Colonic mucosa (tissue), 4 donors: ENCODE measurements around the gene ZBTB45. TPM values are rescaled to one million over a fixed set of nuclear protein-coding genes. Genes with fewer than 3 reads are reported as not detected.
A peak's percentile ranks its signal among the peaks of the same experiment; 100 is the strongest.

Experiments used
- DNase-seq: peaks from one replicate; pipeline ENCODE4 v3.0.0-alpha.2; 2020
- H3K27ac ChIP-seq: fragments of 200-600 bp; one replicate; pipeline ENCODE4 v1.8.0; 2021
- H3K27me3 ChIP-seq: fragments of 200-600 bp; one replicate; pipeline ENCODE4 v1.8.0; 2021
- H3K36me3 ChIP-seq: fragments of 200-600 bp; one replicate; pipeline ENCODE4 v1.8.0; 2021
- H3K4me1 ChIP-seq: fragments of 200-600 bp; one replicate; pipeline ENCODE4 v1.8.0; 2021; ENCODE audit warnings: mild to moderate bottlenecking
- H3K4me3 ChIP-seq: fragments of 200-600 bp; one replicate; pipeline ENCODE4 v1.8.0; 2021
- H3K9ac ChIP-seq, 2 donors: one replicate each; pipeline ENCODE4 v1.7.0; 2013; ENCODE audit warnings: control low read depth in 2 of 2, low read depth in 2 of 2, low read length in 2 of 2
- H3K9me3 ChIP-seq: fragments of 200-600 bp; one replicate; pipeline ENCODE4 v1.8.0; 2021
- CTCF ChIP-seq: fragments of 200-600 bp; IDR thresholded peaks from one replicate; pipeline ENCODE4 v1.8.0; 2022; ENCODE audit warnings: antibody characterized with exemption, mild to moderate bottlenecking
- intact Hi-C: fragments of 100-400 bp; cut with DNase I; formaldehyde crosslinking; loops from one replicate; pipeline ENCODE4 v1.14.1; 2022
- total RNA-seq, 2 donors: library from RNA; stranded (reverse); fragmentation: NEBNext Ultra II Directional in 1 of 2; extraction: Animal tissue kit (Norgen Biotek cat#: 25700) in 1 of 2; gene quantifications; one replicate each; pipeline ENCODE4 v1.2.1, GENCODE V29; 2021
- donor health status: healthy.
- donor health status: DM: no; HTN: no; CAD: no.
- donor health status: DM: no; HTN: no; CAD: no.

The ZBTB45 gene
- total RNA-seq, 2 donors from 2014 or later: 13.5 to 20.2 TPM

- no peak overlapping the region for H3K4me3 ChIP-seq
- no peaks in the 10 kb centered on the region for H3K9me3 ChIP-seq
- no peaks in the 10 kb centered on the region for H3K27me3 ChIP-seq
- no peaks in the 10 kb centered on the region for H3K36me3 ChIP-seq
- TF ChIP-seq CTCF: no peak
- no peak overlapping the region for H3K27ac ChIP-seq
- intact Hi-C loops: no loop called here
- H3K9ac ChIP-seq: no peak overlapping the region
- DNase-seq: no peak
- H3K4me1 ChIP-seq: peaks cover 5% of the 10 kb centered on the region
Measured at GRCh38 chr19:58479736-58480480, 39.7 kb downstream of the ZBTB45 start.

DNA sequence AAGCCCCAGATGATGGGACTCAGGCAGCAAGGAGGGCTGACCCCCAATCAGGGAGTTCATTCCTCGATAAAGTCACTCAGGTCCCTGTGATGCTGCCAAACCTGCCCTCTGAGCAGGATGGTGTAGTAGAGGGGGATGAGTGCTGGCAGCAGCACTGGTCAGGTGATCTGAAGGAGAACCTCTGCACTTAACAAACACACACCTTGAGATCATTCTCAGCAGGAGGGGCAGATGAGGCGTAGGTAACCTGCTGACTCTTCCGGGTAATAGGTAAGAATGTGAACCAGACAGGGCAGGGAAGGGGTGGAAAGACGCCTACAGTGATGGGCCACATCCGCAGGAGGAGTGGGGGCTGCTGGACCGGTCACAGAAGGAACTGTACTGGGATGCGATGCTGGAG, 40.3 kb downstream of the ZBTB45 start:
- no peak overlapping the region for H3K9ac ChIP-seq
- no peaks in the 10 kb centered on the region for H3K27me3 ChIP-seq
- no peak for DNase-seq
- no peaks in the 10 kb centered on the region for H3K36me3 ChIP-seq
- no peak overlapping the region for H3K27ac ChIP-seq
- TF ChIP-seq CTCF: no peak
- intact Hi-C loops: no loop called here
- peaks cover 6% of the 10 kb centered on the region for H3K4me1 ChIP-seq
- no peaks in the 10 kb centered on the region for H3K9me3 ChIP-seq
- no peak overlapping the region for H3K4me3 ChIP-seq

GRCh38 chr19:58477871-58478270, 41.7 kb downstream of the ZBTB45 start:
- Histone ChIP-seq H3K9me3 (no peaks in the 10 kb centered on the region), H3K4me1 (peaks cover 6% of the 10 kb centered on the region), H3K36me3 (no peaks in the 10 kb centered on the region), H3K4me3 (no peak overlapping the region), H3K27ac (no peak overlapping the region), H3K9ac (no peak overlapping the region), H3K27me3 (no peaks in the 10 kb centered on the region)
- intact Hi-C loops: no loop called here
- no peak for DNase-seq
- no peak for TF ChIP-seq CTCF

DNA sequence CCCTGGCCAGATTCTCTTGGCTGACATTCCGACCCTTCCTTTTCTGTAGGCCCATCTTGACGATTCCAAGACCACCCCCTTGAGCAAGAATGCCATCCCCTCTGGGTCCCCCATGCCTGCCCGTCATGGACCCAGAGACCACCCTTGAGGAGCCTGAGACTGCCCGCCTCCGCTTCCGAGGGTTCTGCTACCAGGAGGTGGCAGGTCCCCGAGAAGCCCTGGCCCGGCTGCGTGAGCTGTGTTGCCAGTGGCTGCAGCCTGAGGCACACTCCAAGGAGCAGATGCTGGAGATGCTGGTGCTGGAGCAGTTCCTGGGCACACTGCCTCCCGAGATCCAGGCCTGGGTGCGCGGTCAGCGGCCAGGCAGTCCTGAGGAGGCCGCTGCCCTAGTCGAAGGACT, 42.5 kb downstream of the ZBTB45 start:
- no peaks in the 10 kb centered on the region for H3K36me3 ChIP-seq
- no peak for DNase-seq
- H3K27me3 ChIP-seq: no peaks in the 10 kb centered on the region
- no peak for TF ChIP-seq CTCF
- no peak overlapping the region for H3K27ac ChIP-seq
- no peak overlapping the region for H3K4me3 ChIP-seq
- H3K9ac ChIP-seq: no peak overlapping the region
- H3K4me1 ChIP-seq: peaks cover 6% of the 10 kb centered on the region
- H3K9me3 ChIP-seq: no peaks in the 10 kb centered on the region
- intact Hi-C loops: no loop called here

DNA sequence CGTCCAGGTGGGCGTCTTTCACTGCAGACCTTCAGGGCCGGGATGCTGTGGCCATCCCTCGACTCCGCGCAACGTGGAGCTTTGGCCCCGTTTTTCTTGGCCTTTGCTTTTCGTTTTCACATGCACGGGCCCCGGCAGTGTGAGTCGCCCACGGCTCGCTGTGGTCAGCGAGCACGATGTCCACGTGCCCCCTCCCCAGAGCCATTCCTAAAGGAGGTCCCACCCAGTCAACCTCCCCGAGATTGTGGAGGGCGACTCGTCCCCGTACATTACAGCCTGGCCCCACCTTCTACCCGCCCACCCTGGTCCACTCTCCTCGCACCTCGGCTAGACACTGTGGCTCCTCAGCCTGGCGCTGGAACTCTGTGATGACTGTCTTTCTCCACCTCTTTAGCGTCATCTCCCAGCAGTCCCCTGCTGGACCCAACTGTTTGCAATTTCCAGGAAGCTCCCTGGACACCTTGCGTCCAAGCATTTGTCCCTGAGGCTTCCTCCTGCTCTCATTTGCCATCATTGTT, 43.1 kb downstream of the ZBTB45 start:
- intact Hi-C loops: no loop called here

More for the DNA sequence above, 43.1 kb downstream of the ZBTB45 start:
- Histone ChIP-seq H3K27me3 (no peaks in the 10 kb centered on the region), H3K9me3 (no peaks in the 10 kb centered on the region), H3K4me3 (peak overlapping the region; percentile 71), H3K9ac (peak overlapping the region; percentile 75 to 81), H3K27ac (peak overlapping the region; percentile 91), H3K36me3 (no peaks in the 10 kb centered on the region), H3K4me1 (peaks cover 6% of the 10 kb centered on the region)
- no peak for DNase-seq
- no peak for TF ChIP-seq CTCF
